MG63 (cell line): ENCODE results near the gene OSGEPL1. TPM values are rescaled to one million over a fixed set of nuclear protein-coding genes. Genes with fewer than 3 reads are reported as not detected.

Experiments used
- total RNA-seq: library from RNA; depleted of rRNA; stranded (reverse); fragments of >200 nt; shearing (Covaris generic); gene quantifications from 2 replicates; pipeline ENCODE4 v1.2.3, GENCODE V29; 2014; ENCODE audit warnings: low replicate concordance; rRNA removed

Gene OSGEPL1
- total RNA-seq, 1 experiment from 2014 or later, result 8.9 TPM

Other genes starting within 250 kb of the OSGEPL1 start
- 0.13 TPM in 1 of 2 replicates, not detected in the other for gene SLC40A1, start 182.0 kb downstream of the OSGEPL1 start, total RNA-seq
- gene ASNSD1, start 101.3 kb downstream of the OSGEPL1 start, total RNA-seq, result 49.5 and 151 TPM in 2 replicates
- 0.17 and 3.9 TPM in 2 replicates for gene ANKAR, start 88.1 kb downstream of the OSGEPL1 start, total RNA-seq
- 63.5 and 98.7 TPM in 2 replicates for gene ORMDL1, start 21.5 kb upstream of the OSGEPL1 start, total RNA-seq
- 23.9 and 35.5 TPM in 2 replicates for gene PMS1, start 21.7 kb upstream of the OSGEPL1 start, total RNA-seq